Activated CD4-positive, alpha-beta T cell treated with anti-CD3 and anti-CD28 coated beads, Interleukin-2, amount 50 U/mL, for 24 hours (primary cell): ENCODE measurements around the gene FRRS1.

Source experiments
- DNase-seq, 2 donors: peaks; one replicate each; pipeline ENCODE4 v3.0.0-alpha.2; 2020; ENCODE audit warnings: low read depth in 1 of 2, low spot score in 1 of 2

FRRS1 gene

GRCh38 chr1:99737016-99737415 lies 29.4 kb downstream of the FRRS1 start:
- DNase-seq, result no peak

- no peak for DNase-seq
These were observed 30.6 kb downstream of the FRRS1 start for GRCh38 chr1:99735852-99736251.

GRCh38 chr1:99731384-99731783 lies 35.1 kb downstream of the FRRS1 start:
- DNase-seq, result no peak

- no peak for DNase-seq
These were observed 37.8 kb downstream of the FRRS1 start for GRCh38 chr1:99728494-99729235.

GRCh38 chr1:99727575-99728185 lies 38.8 kb downstream of the FRRS1 start:
- DNase-seq, result no peak

GRCh38 chr1:99726818-99727217 lies 39.6 kb downstream of the FRRS1 start:
- no peak for DNase-seq

GRCh38 chr1:99726407-99726806 lies 40.0 kb downstream of the FRRS1 start:
- DNase-seq, result no peak

- DNase-seq, result no peak
These were observed 40.4 kb downstream of the FRRS1 start for GRCh38 chr1:99725996-99726395.

GRCh38 chr1:99723251-99723650 lies 43.2 kb downstream of the FRRS1 start:
- DNase-seq, result no peak

GRCh38 chr1:99717005-99717404 lies 49.4 kb downstream of the FRRS1 start:
- DNase-seq, result no peak

- DNase-seq, result no peak
These were observed 53.4 kb downstream of the FRRS1 start for GRCh38 chr1:99713006-99713405.

GRCh38 chr1:99710994-99711393 lies 55.4 kb downstream of the FRRS1 start:
- DNase-seq, result no peak

- DNase-seq, result peak; percentile 4 to 36
These were observed 58.8 kb downstream of the FRRS1 start for GRCh38 chr1:99707535-99708142.

GRCh38 chr1:99705385-99705784 lies 61.0 kb downstream of the FRRS1 start:
- DNase-seq, result no peak

- no peak for DNase-seq
These were observed 62.0 kb downstream of the FRRS1 start for GRCh38 chr1:99704356-99704816.

GRCh38 chr1:99702221-99702620 lies 64.2 kb downstream of the FRRS1 start:
- DNase-seq, result no peak

- no peak for DNase-seq
These were observed 66.4 kb downstream of the FRRS1 start for GRCh38 chr1:99700020-99700419.

- DNase-seq, result no peak
These were observed 68.9 kb downstream of the FRRS1 start for GRCh38 chr1:99697580-99697979.

GRCh38 chr1:99696616-99697015 lies 69.8 kb downstream of the FRRS1 start:
- no peak for DNase-seq

GRCh38 chr1:99691175-99691574 lies 75.3 kb downstream of the FRRS1 start:
- DNase-seq, result no peak

GRCh38 chr1:99685516-99686180 lies 80.8 kb downstream of the FRRS1 start:
- DNase-seq, result peak in 1 of 2 donors; percentile 3

GRCh38 chr1:99682291-99682751 lies 84.1 kb downstream of the FRRS1 start:
- no peak for DNase-seq
